NT2/D1 (cell line): Measurements from ENCODE around the gene ARX.

Experiments
- DNase-seq: peaks from one replicate; pipeline ENCODE4 v3.0.0-alpha.2; 2011; ENCODE audit warnings: low read depth, low spot score
- H3K27me3 ChIP-seq: 2 replicates; pipeline ENCODE4 v1.6.0; 2011; ENCODE audit warnings: mild to moderate bottlenecking; ENCODE audit not compliant: insufficient read length, insufficient read depth
- H3K36me3 ChIP-seq: 2 replicates; pipeline ENCODE4 v1.6.1; 2011; ENCODE audit warnings: mild to moderate bottlenecking, low read length, mixed read lengths; ENCODE audit not compliant: insufficient read depth, insufficient read length
- H3K4me1 ChIP-seq: 2 replicates; pipeline ENCODE4 v1.5.1; 2011; ENCODE audit not compliant: insufficient read depth, insufficient read length
- H3K4me3 ChIP-seq: 2 replicates; pipeline ENCODE4 v1.5.1; 2011; ENCODE audit warnings: low read depth; ENCODE audit not compliant: insufficient read length
- H3K9ac ChIP-seq: 2 replicates; pipeline ENCODE4 v1.6.0; 2011; ENCODE audit warnings: low read depth; ENCODE audit not compliant: insufficient read length
- H3K9me3 ChIP-seq: 2 replicates; pipeline ENCODE4 v1.5.1; 2011; ENCODE audit warnings: mild to moderate bottlenecking, low read length; ENCODE audit not compliant: insufficient read depth
- SUZ12 ChIP-seq: IDR thresholded peaks from 2 replicates; pipeline ENCODE4 v1.6.1; 2011; ENCODE audit not compliant: insufficient read length, insufficient read depth; ENCODE audit errors: extremely low read depth
- YY1 ChIP-seq: IDR thresholded peaks from 2 replicates; pipeline ENCODE4 v1.6.1; 2011; ENCODE audit not compliant: insufficient read length, insufficient read depth
- ZNF274 ChIP-seq: IDR thresholded peaks from 2 replicates; pipeline ENCODE4 v1.6.1; 2011; ENCODE audit warnings: mild to moderate bottlenecking, low read depth, low read length

The ARX gene

GRCh38 chrX:24988314-24988713, 27.5 kb downstream of the ARX start:
- no peak for TF ChIP-seq ZNF274
- TF ChIP-seq SUZ12: no peak
- no peak for TF ChIP-seq YY1
- Histone ChIP-seq H3K9ac (no peak overlapping the region), H3K4me3 (no peak overlapping the region), H3K27me3 (no peaks in the 10 kb centered on the region), H3K4me1 (no peaks in the 10 kb centered on the region), H3K36me3 (peaks cover 5% of the 10 kb centered on the region), H3K9me3 (no peaks in the 10 kb centered on the region)
- no peak for DNase-seq

DNA sequence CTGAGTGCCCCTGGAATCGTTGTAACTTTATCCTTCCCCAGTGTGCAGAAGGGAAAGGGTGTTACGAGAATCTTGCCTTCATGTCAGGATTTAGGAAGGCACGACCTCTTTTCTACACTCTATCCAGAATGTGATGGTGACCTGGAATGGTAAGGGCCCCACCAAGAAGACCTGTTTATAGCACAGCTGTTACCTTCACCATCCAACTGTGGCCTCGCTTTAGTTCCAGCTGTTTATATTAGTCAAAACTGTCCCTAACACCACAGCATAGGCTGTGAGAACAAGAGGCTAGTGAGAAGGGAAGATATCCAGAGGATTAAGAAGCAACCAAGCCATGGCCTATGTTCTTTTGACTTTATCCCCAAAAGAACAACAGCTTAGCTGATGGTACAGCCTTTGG, 28.0 kb downstream of the ARX start:
- Histone ChIP-seq H3K4me3 (no peak overlapping the region), H3K9me3 (no peaks in the 10 kb centered on the region), H3K27me3 (no peaks in the 10 kb centered on the region), H3K36me3 (peaks cover 5% of the 10 kb centered on the region), H3K9ac (no peak overlapping the region), H3K4me1 (no peaks in the 10 kb centered on the region)
- TF ChIP-seq ZNF274: no peak
- no peak for TF ChIP-seq YY1
- no peak for TF ChIP-seq SUZ12
- no peak for DNase-seq

GRCh38 chrX:24985120-24985519, 30.6 kb downstream of the ARX start:
- Histone ChIP-seq H3K27me3 (no peaks in the 10 kb centered on the region), H3K9ac (no peak overlapping the region), H3K4me1 (no peaks in the 10 kb centered on the region), H3K36me3 (peaks cover 5% of the 10 kb centered on the region), H3K4me3 (no peak overlapping the region), H3K9me3 (no peaks in the 10 kb centered on the region)
- DNase-seq: no peak
- TF ChIP-seq SUZ12 (no peak), YY1 (no peak), ZNF274 (no peak)

GRCh38 chrX:24983931-24984330, 31.8 kb downstream of the ARX start:
- TF ChIP-seq YY1 (no peak), ZNF274 (no peak), SUZ12 (no peak)
- Histone ChIP-seq H3K9me3 (no peaks in the 10 kb centered on the region), H3K4me1 (no peaks in the 10 kb centered on the region), H3K4me3 (no peak overlapping the region), H3K9ac (no peak overlapping the region), H3K27me3 (no peaks in the 10 kb centered on the region), H3K36me3 (peaks cover 5% of the 10 kb centered on the region)
- DNase-seq: no peak

- peaks cover under 1% of the 10 kb centered on the region for H3K36me3 ChIP-seq
- H3K9me3 ChIP-seq: no peaks in the 10 kb centered on the region
- no peak overlapping the region for H3K4me3 ChIP-seq
- no peak for TF ChIP-seq ZNF274
- no peak for TF ChIP-seq SUZ12
- TF ChIP-seq YY1: no peak
- no peaks in the 10 kb centered on the region for H3K27me3 ChIP-seq
- DNase-seq: no peak
- H3K4me1 ChIP-seq: no peaks in the 10 kb centered on the region
- H3K9ac ChIP-seq: no peak overlapping the region
Observed at GRCh38 chrX:24982306-24982965, 33.3 kb downstream of the ARX start.

DNA sequence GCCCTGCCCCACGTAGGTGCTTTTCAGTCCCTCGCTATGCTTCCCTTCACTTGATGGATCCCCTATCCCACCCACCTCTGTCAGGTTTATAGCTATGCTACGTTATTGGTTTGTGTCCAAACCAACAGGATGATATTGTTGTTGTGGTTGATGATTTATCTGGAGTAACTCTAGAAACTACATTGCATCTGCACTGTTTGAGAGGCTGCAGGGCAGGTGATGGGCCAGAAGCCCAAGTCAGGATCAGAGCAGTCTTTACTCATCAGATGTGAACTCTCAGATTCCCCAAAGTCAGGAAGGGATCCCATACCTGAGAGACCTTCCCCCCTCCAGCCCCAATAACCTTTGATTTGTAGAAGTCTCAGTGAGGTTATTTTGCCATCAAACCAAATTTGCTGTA, 34.7 kb downstream of the ARX start:
- Histone ChIP-seq H3K4me1 (no peaks in the 10 kb centered on the region), H3K36me3 (no peaks in the 10 kb centered on the region), H3K9me3 (no peaks in the 10 kb centered on the region), H3K9ac (no peak overlapping the region), H3K4me3 (no peak overlapping the region), H3K27me3 (no peaks in the 10 kb centered on the region)
- DNase-seq: no peak
- no peak for TF ChIP-seq ZNF274
- no peak for TF ChIP-seq YY1
- no peak for TF ChIP-seq SUZ12

DNA sequence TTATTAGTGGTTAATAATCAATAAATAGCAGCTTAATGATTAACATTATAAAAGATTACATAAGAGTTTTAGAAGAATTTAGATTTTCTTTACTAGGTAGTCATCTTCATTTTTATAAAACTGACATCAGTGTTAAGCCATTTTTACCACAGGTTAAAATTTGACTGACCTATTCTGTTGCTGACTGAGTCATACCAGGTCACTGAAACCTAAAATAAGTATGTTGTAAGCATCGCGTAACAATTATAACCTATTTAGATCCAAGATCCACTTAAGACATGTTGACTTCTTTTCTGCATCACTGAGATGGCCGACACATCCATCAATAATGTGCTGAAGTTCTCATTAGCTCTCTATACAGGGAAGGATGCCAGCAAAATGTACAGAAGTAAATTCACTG, 36.7 kb downstream of the ARX start:
- Histone ChIP-seq H3K36me3 (no peaks in the 10 kb centered on the region), H3K9me3 (no peaks in the 10 kb centered on the region), H3K9ac (no peak overlapping the region), H3K4me1 (no peaks in the 10 kb centered on the region), H3K27me3 (no peaks in the 10 kb centered on the region), H3K4me3 (no peak overlapping the region)
- no peak for DNase-seq
- TF ChIP-seq ZNF274 (no peak), YY1 (no peak), SUZ12 (no peak)

DNA sequence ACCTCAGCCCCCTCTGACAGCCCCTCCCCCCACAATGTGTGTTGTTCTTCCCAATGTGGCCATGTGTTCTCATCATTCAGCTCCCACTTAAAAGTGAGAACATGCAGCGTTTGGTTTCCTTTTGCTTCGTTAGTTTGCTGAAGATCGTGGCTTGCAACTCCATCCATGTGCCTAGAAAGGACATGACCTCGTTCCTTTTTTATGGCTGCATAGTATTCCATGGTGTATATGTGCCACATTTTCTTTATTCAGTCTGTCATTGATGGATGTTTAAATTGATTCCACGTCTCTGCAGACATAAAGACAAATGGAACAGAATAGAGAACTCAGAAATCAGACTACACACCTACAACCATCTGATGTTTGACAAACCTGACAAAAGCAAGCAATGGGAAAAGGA, 46.0 kb downstream of the ARX start:
- H3K4me3 ChIP-seq: no peak overlapping the region
- TF ChIP-seq SUZ12 (no peak), YY1 (no peak), ZNF274 (no peak)
- no peaks in the 10 kb centered on the region for H3K4me1 ChIP-seq
- no peak overlapping the region for H3K9ac ChIP-seq
- H3K36me3 ChIP-seq: no peaks in the 10 kb centered on the region
- H3K27me3 ChIP-seq: no peaks in the 10 kb centered on the region
- H3K9me3 ChIP-seq: no peaks in the 10 kb centered on the region
- DNase-seq: no peak
